Neural progenitor cell (in vitro differentiated cells): Measurements from ENCODE around the gene RHOG. TPM values are rescaled to one million over a fixed set of nuclear protein-coding genes. Genes with fewer than 3 reads are reported as not detected.

ENCODE experiments used
- DNase-seq: peaks from one replicate; pipeline ENCODE4 v3.0.0-alpha.2; 2016; ENCODE audit warnings: low spot score
- H2AFZ ChIP-seq: fragments of 200-600 bp; sonication (generic); replicated peaks from 2 replicates; pipeline ENCODE4 v1.6.1; 2016; ENCODE audit warnings: antibody characterized with exemption
- H3F3A ChIP-seq: fragments of 200-600 bp; sonication (generic); 2 replicates; pipeline ENCODE4 v1.6.1; 2016; ENCODE audit warnings: antibody characterized with exemption, low read depth
- H3K27ac ChIP-seq: fragments of 200-600 bp; sonication (generic); 2 replicates; pipeline ENCODE4 v1.5.1; 2016; ENCODE audit warnings: mild to moderate bottlenecking
- H3K27me3 ChIP-seq: fragments of 200-600 bp; sonication (generic); 2 replicates; pipeline ENCODE4 v1.6.1; 2016; ENCODE audit warnings: mild to moderate bottlenecking, moderate library complexity
- H3K36me3 ChIP-seq: fragments of 200-600 bp; sonication (generic); 2 replicates; pipeline ENCODE4 v1.5.1; 2016
- H3K4me1 ChIP-seq: fragments of 200-600 bp; sonication (generic); 2 replicates; pipeline ENCODE4 v1.6.1; 2016; ENCODE audit warnings: mixed run types
- H3K4me2 ChIP-seq: fragments of 200-600 bp; sonication (generic); 2 replicates; pipeline ENCODE4 v1.6.1; 2016
- H3K4me3 ChIP-seq: fragments of 200-600 bp; sonication (generic); 2 replicates; pipeline ENCODE4 v1.5.1; 2016
- H3K79me2 ChIP-seq: fragments of 200-600 bp; sonication (generic); 2 replicates; pipeline ENCODE4 v1.6.1; 2016; ENCODE audit warnings: low read depth
- H3K9ac ChIP-seq: fragments of 200-600 bp; sonication (generic); 2 replicates; pipeline ENCODE4 v1.6.1; 2016
- H3K9me3 ChIP-seq: fragments of 200-600 bp; sonication (generic); 2 replicates; pipeline ENCODE4 v1.5.1; 2016; ENCODE audit warnings: low read depth
- H4K20me1 ChIP-seq: fragments of 200-600 bp; sonication (generic); 2 replicates; pipeline ENCODE4 v1.6.1; 2016; ENCODE audit warnings: low read depth
- H3K27ac Mint-ChIP-seq: 3 replicates; pipeline ENCODE4 v1.8.0; 2021; ENCODE audit warnings: mixed read lengths
- H3K27me3 Mint-ChIP-seq: 2 replicates; pipeline ENCODE4 v1.8.0; 2022; ENCODE audit warnings: low read depth, mild to moderate bottlenecking, inconsistent platforms, moderate library complexity, mixed read lengths; ENCODE audit not compliant: insufficient read depth
- H3K36me3 Mint-ChIP-seq: 3 replicates; pipeline ENCODE4 v1.8.0; 2021; ENCODE audit warnings: mixed read lengths
- H3K4me1 Mint-ChIP-seq: 3 replicates; pipeline ENCODE4 v1.8.0; 2021; ENCODE audit warnings: mixed read lengths
- H3K4me3 Mint-ChIP-seq: 3 replicates; pipeline ENCODE4 v1.8.0; 2021; ENCODE audit warnings: mild to moderate bottlenecking, moderate library complexity, mixed read lengths
- H3K9me3 Mint-ChIP-seq: 3 replicates; pipeline ENCODE4 v1.8.0; 2020; ENCODE audit warnings: mixed read lengths
- CTCF ChIP-seq: fragments of 200-600 bp; sonication (generic); IDR thresholded peaks from 2 replicates; pipeline ENCODE4 v1.5.1; 2017; ENCODE audit warnings: antibody characterized with exemption, mild to moderate bottlenecking
- EZH2 ChIP-seq: fragments of 200-600 bp; sonication (generic); IDR thresholded peaks from 2 replicates; pipeline ENCODE4 v1.6.1; 2017; ENCODE audit warnings: antibody characterized with exemption, mild to moderate bottlenecking, moderate library complexity
- EZH2phosphoT487 ChIP-seq: fragments of 200-600 bp; sonication (generic); IDR thresholded peaks from 2 replicates; pipeline ENCODE4 v1.6.1; 2017; ENCODE audit warnings: antibody characterized with exemption
- total RNA-seq: library from RNA; depleted of rRNA; stranded (reverse); fragments of >200 nt; gene quantifications from 2 replicates; pipeline ENCODE4 v1.2.3, GENCODE V29; 2015; ENCODE audit warnings: low replicate concordance

Gene RHOG
- total RNA-seq, 1 donor from 2014 or later = 5.9 TPM

GRCh38 chr11:3856856-3857553 lies 16.2 kb upstream of the RHOG start:
- Histone ChIP-seq H3K9me3 (no peaks in the 10 kb centered on the region), H3K4me2 (peak overlapping the region; percentile 98), H3K4me1 (peaks cover 29% of the 10 kb centered on the region), H3K27me3 (peaks cover 20% of the 10 kb centered on the region), H3K9ac (no peak overlapping the region), H3K36me3 (no peaks in the 10 kb centered on the region), H3K27ac (no peak overlapping the region), H4K20me1 (peaks cover 16% of the 10 kb centered on the region), H3K4me3 (peak overlapping the region; percentile 85), H2AFZ (no peak overlapping the region), H3F3A (peaks cover 21% of the 10 kb centered on the region), H3K79me2 (no peaks in the 10 kb centered on the region)
- peaks cover 4% of the 10 kb centered on the region for H3K27me3 Mint-ChIP-seq
- no peak for TF ChIP-seq EZH2phosphoT487
- no peak for TF ChIP-seq CTCF
- H3K27ac Mint-ChIP-seq = no peak overlapping the region
- DNase-seq = no peak
- no peaks in the 10 kb centered on the region for H3K36me3 Mint-ChIP-seq
- H3K4me1 Mint-ChIP-seq = peaks cover 61% of the 10 kb centered on the region
- peak overlapping the region; percentile 94 for H3K4me3 Mint-ChIP-seq
- peaks cover 3% of the 10 kb centered on the region for H3K9me3 Mint-ChIP-seq

- no peaks in the 10 kb centered on the region for H3K79me2 ChIP-seq
- DNase-seq = peak; percentile 37
- no peak for TF ChIP-seq EZH2phosphoT487
- TF ChIP-seq EZH2 = peak; percentile 38
- H2AFZ ChIP-seq = peak overlapping the region; percentile 55
- Mint-ChIP-seq H3K27ac (no peak overlapping the region), H3K4me1 (peaks cover 52% of the 10 kb centered on the region), H3K27me3 (peaks cover 4% of the 10 kb centered on the region), H3K36me3 (no peaks in the 10 kb centered on the region), H3K4me3 (peak overlapping the region; percentile 94), H3K9me3 (peaks cover 2% of the 10 kb centered on the region)
- H3K27ac ChIP-seq = no peak overlapping the region
- no peaks in the 10 kb centered on the region for H3K36me3 ChIP-seq
- peaks cover 20% of the 10 kb centered on the region for H3K27me3 ChIP-seq
- peak overlapping the region; percentile 85 for H3K4me3 ChIP-seq
- peak overlapping the region; percentile 98 for H3K4me2 ChIP-seq
- peaks cover 16% of the 10 kb centered on the region for H4K20me1 ChIP-seq
- peak overlapping the region; percentile 12 for H3K9ac ChIP-seq
- no peaks in the 10 kb centered on the region for H3K9me3 ChIP-seq
- H3F3A ChIP-seq = peaks cover 21% of the 10 kb centered on the region
- peaks cover 23% of the 10 kb centered on the region for H3K4me1 ChIP-seq
Observed at GRCh38 chr11:3855808-3856491, 15.2 kb upstream of the RHOG start.

GRCh38 chr11:3854977-3855807 lies 14.4 kb upstream of the RHOG start, which contains the start of gene STIM1:
TSS of gene STIM1 (plus strand) at chr11:3855664. CDS start at chr11:3856271, 607 bp downstream.
- Histone ChIP-seq H3F3A (peaks cover 21% of the 10 kb centered on the region), H3K27ac (peak within 1 kb of the TSS; percentile 84), H3K4me1 (peaks cover 23% of the 10 kb centered on the region), H3K9me3 (no peaks in the 10 kb centered on the region), H3K4me3 (peak within 1 kb of the TSS; percentile 85), H2AFZ (peak within 1 kb of the TSS; percentile 97), H3K4me2 (peak within 1 kb of the TSS; percentile 98), H3K27me3 (peaks cover 20% of the 10 kb centered on the region), H4K20me1 (peaks cover 16% of the 10 kb centered on the region), H3K36me3 (no peaks in the 10 kb centered on the region), H3K79me2 (no peaks in the 10 kb centered on the region), H3K9ac (peak within 1 kb of the TSS; percentile 29)
- peaks cover 4% of the 10 kb centered on the region for H3K27me3 Mint-ChIP-seq
- no peak within 1 kb of the TSS for H3K27ac Mint-ChIP-seq
- H3K36me3 Mint-ChIP-seq = no peaks in the 10 kb centered on the region
- peaks cover 45% of the 10 kb centered on the region for H3K4me1 Mint-ChIP-seq
- TF ChIP-seq CTCF = peak; percentile 92
- peak; percentile 14 for TF ChIP-seq EZH2
- no peak for TF ChIP-seq EZH2phosphoT487
- no peaks in the 10 kb centered on the region for H3K9me3 Mint-ChIP-seq
- peak within 1 kb of the TSS; percentile 94 for H3K4me3 Mint-ChIP-seq
- peak; percentile 98 for DNase-seq
